PC-3 (cell line): ENCODE results near the gene PRRX1.

Experiments
- EZH2 ChIP-seq: fragments of 300-600 bp; sonication (generic); IDR thresholded peaks from one replicate; pipeline ENCODE4 v1.6.1; 2017; ENCODE audit warnings: antibody characterized with exemption, mild to moderate bottlenecking, low read length; ENCODE audit not compliant: unreplicated experiment
- TF ChIP-seq, protein P1 (sequence below): fragments of 300-600 bp; sonication (generic); conservative IDR thresholded peaks from 2 replicates; pipeline ENCODE4 v1.5.1; 2017; ENCODE audit warnings: antibody characterized with exemption, low read depth, mild to moderate bottlenecking, low read length

DNA sequence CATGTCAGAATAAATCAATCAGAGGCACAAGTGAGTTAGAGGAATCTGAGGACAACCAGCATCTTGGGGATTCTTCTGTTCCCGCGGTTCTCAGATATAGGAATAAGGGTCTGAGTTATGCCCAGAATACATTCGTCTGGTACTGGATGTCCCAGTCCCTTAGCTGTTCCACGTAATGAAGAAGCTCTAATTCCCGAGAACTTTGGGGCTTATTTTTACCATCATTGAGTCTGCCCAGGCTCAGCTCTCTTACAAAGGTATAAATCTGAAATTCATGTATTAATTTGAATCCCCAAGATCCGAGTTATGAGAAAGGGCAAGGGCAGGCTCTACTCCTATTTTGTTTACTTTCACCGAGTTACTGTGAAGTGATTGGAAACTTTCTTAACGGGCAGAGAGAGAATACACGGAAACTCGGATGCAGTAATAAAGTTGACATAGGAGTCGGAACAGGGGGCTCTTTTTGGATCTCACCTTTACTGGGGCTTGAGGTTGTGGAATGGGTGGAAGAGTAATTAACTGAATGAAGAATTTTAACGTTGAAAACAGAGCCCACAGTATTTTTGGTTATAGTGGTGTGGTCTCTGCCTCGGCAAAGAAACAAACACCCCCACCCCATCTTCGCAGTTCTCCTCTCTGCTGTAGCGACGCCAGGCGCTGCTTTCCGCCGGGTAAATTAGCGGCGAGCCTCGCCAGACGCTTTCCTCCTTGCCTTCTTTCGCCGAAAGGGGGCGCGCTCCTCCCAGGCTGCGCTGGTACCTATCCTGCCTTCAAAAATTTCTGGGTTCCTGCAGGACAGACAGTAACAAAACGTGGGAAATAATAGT lies 7.1 kb downstream of the PRRX1 start:
- TF ChIP-seq EZH2: no peak
- TF ChIP-seq, protein P1, sequence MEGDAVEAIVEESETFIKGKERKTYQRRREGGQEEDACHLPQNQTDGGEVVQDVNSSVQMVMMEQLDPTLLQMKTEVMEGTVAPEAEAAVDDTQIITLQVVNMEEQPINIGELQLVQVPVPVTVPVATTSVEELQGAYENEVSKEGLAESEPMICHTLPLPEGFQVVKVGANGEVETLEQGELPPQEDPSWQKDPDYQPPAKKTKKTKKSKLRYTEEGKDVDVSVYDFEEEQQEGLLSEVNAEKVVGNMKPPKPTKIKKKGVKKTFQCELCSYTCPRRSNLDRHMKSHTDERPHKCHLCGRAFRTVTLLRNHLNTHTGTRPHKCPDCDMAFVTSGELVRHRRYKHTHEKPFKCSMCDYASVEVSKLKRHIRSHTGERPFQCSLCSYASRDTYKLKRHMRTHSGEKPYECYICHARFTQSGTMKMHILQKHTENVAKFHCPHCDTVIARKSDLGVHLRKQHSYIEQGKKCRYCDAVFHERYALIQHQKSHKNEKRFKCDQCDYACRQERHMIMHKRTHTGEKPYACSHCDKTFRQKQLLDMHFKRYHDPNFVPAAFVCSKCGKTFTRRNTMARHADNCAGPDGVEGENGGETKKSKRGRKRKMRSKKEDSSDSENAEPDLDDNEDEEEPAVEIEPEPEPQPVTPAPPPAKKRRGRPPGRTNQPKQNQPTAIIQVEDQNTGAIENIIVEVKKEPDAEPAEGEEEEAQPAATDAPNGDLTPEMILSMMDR: peak; percentile 33
